ENCODE results near the gene PITPNC1. TPM values are rescaled to one million over a fixed set of nuclear protein-coding genes. Genes with fewer than 3 reads are reported as not detected.

The PITPNC1 gene
- polyA plus RNA-seq, 1 donor from 2014 or later: 18.8 TPM

DNA sequence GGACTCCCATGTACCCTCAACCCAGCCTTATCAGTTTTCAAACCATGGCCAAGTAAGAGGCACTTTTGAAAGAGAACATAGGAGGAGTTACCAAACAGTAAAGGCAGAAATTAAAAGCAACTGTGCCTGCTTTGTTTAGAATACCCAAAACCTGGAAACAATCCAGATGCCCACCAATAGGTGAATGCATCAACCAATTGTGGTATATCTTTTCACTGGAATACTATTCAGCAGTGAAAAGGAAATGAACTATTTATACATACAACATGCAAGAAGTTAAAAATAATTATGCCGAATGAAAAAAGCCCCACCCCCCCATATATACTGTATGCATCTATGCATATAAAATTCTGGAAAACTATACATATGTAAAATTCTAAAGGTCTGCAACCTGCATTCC lies 37.0 kb downstream of the PITPNC1 start:
- Histone ChIP-seq H3K4me3 (ENCODE audit: low read length) (no peak overlapping the region), H3K27ac (ENCODE audit: low read length) (no peak overlapping the region), H4K20me1 (ENCODE audit: insufficient read depth) (no peaks in the 10 kb centered on the region), H3K27me3 (ENCODE audit: insufficient read depth, low read depth, low read length) (no peaks in the 10 kb centered on the region), H3K36me3 (ENCODE audit: insufficient read depth, low read length) (no peaks in the 10 kb centered on the region), H3K4me2 (ENCODE audit: low read length) (no peak overlapping the region), H3K79me2 (replicated peaks; ENCODE audit: insufficient read depth, low read length) (no peaks in the 10 kb centered on the region), H3F3A (ENCODE audit: insufficient read depth, low read length, poor library complexity, severe bottlenecking) (no peaks in the 10 kb centered on the region), H3K9me2 (ENCODE audit: insufficient read depth, low read length) (no peaks in the 10 kb centered on the region), H3K9me3 (ENCODE audit: low read length) (no peaks in the 10 kb centered on the region), H2AFZ (ENCODE audit: low read depth, low read length) (no peak overlapping the region), H3K9ac (ENCODE audit: low read length) (no peak overlapping the region)
- TF ChIP-seq TAF1 (IDR thresholded peaks at IDR 0.05; ENCODE audit: low read depth) (no peak), EP300 (conservative IDR thresholded peaks at IDR 0.05; ENCODE audit: poor library complexity, severe bottlenecking) (no peak), POLR2AphosphoS5 (IDR thresholded peaks at IDR 0.05) (no peak), SMC3 (conservative IDR thresholded peaks at IDR 0.05; ENCODE audit: poor library complexity) (no peak), MXI1 (conservative IDR thresholded peaks at IDR 0.05; ENCODE audit: poor library complexity, severe bottlenecking) (no peak), EZH2 (IDR thresholded peaks at IDR 0.05; ENCODE audit: borderline replicate concordance, insufficient read depth, low read length, poor library complexity, severe bottlenecking) (no peak), RAD21 (conservative IDR thresholded peaks at IDR 0.05) (no peak)
- TF ChIP-seq, protein P1, sequence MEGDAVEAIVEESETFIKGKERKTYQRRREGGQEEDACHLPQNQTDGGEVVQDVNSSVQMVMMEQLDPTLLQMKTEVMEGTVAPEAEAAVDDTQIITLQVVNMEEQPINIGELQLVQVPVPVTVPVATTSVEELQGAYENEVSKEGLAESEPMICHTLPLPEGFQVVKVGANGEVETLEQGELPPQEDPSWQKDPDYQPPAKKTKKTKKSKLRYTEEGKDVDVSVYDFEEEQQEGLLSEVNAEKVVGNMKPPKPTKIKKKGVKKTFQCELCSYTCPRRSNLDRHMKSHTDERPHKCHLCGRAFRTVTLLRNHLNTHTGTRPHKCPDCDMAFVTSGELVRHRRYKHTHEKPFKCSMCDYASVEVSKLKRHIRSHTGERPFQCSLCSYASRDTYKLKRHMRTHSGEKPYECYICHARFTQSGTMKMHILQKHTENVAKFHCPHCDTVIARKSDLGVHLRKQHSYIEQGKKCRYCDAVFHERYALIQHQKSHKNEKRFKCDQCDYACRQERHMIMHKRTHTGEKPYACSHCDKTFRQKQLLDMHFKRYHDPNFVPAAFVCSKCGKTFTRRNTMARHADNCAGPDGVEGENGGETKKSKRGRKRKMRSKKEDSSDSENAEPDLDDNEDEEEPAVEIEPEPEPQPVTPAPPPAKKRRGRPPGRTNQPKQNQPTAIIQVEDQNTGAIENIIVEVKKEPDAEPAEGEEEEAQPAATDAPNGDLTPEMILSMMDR (IDR thresholded peaks at IDR 0.05; ENCODE audit: poor library complexity, severe bottlenecking): no peak
- TF ChIP-seq, protein P2, sequence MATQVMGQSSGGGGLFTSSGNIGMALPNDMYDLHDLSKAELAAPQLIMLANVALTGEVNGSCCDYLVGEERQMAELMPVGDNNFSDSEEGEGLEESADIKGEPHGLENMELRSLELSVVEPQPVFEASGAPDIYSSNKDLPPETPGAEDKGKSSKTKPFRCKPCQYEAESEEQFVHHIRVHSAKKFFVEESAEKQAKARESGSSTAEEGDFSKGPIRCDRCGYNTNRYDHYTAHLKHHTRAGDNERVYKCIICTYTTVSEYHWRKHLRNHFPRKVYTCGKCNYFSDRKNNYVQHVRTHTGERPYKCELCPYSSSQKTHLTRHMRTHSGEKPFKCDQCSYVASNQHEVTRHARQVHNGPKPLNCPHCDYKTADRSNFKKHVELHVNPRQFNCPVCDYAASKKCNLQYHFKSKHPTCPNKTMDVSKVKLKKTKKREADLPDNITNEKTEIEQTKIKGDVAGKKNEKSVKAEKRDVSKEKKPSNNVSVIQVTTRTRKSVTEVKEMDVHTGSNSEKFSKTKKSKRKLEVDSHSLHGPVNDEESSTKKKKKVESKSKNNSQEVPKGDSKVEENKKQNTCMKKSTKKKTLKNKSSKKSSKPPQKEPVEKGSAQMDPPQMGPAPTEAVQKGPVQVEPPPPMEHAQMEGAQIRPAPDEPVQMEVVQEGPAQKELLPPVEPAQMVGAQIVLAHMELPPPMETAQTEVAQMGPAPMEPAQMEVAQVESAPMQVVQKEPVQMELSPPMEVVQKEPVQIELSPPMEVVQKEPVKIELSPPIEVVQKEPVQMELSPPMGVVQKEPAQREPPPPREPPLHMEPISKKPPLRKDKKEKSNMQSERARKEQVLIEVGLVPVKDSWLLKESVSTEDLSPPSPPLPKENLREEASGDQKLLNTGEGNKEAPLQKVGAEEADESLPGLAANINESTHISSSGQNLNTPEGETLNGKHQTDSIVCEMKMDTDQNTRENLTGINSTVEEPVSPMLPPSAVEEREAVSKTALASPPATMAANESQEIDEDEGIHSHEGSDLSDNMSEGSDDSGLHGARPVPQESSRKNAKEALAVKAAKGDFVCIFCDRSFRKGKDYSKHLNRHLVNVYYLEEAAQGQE (IDR thresholded peaks at IDR 0.05; ENCODE audit: borderline replicate concordance): no peak

DNA sequence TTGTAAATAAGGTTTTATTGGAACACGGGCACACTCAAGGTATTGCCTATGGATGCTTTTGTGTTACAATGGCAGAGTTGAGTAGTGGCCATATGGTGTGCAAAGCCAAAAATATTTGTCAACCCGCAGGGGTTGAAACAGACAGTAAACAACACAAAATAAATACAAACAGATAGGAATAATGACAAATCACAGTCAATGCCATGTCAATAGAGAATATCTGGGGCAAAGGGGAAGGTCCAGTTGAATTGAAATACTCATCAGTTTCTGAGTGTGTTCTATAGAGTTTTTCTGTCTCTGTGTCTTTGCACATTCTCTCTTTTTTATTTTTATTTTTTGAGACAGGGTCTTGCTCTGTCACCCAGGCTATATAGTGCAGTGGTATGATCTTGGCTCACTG lies 37.5 kb downstream of the PITPNC1 start:
- Histone ChIP-seq H3K36me3 (ENCODE audit: insufficient read depth, low read length) (no peaks in the 10 kb centered on the region), H3K27ac (ENCODE audit: low read length) (no peak overlapping the region), H3K4me3 (ENCODE audit: low read length) (no peak overlapping the region), H3K9me2 (ENCODE audit: insufficient read depth, low read length) (no peaks in the 10 kb centered on the region), H3K4me2 (ENCODE audit: low read length) (no peak overlapping the region), H4K20me1 (ENCODE audit: insufficient read depth) (no peaks in the 10 kb centered on the region), H2AFZ (ENCODE audit: low read depth, low read length) (no peak overlapping the region), H3K9ac (ENCODE audit: low read length) (no peak overlapping the region), H3F3A (ENCODE audit: insufficient read depth, low read length, poor library complexity, severe bottlenecking) (no peaks in the 10 kb centered on the region), H3K79me2 (replicated peaks; ENCODE audit: insufficient read depth, low read length) (no peaks in the 10 kb centered on the region), H3K27me3 (ENCODE audit: insufficient read depth, low read depth, low read length) (no peaks in the 10 kb centered on the region), H3K9me3 (ENCODE audit: low read length) (no peaks in the 10 kb centered on the region)
- TF ChIP-seq RAD21 (conservative IDR thresholded peaks at IDR 0.05): no peak
- no peak for TF ChIP-seq TAF1 (IDR thresholded peaks at IDR 0.05; ENCODE audit: low read depth)
- TF ChIP-seq, protein P1 (IDR thresholded peaks at IDR 0.05; ENCODE audit: poor library complexity, severe bottlenecking): no peak
- TF ChIP-seq MXI1 (conservative IDR thresholded peaks at IDR 0.05; ENCODE audit: poor library complexity, severe bottlenecking): no peak

Measured in neural cell (in vitro differentiated cells).